WERI-Rb-1 (cell line): ENCODE results near the gene FFAR2.
"Not testable (repeated sequence)": the region's sequence is repeated elsewhere in the genome, so short reads cannot be mapped to it uniquely, and the experiment has no call there.

Source experiments
- DNase-seq: peaks from one replicate; pipeline ENCODE4 v3.0.0-alpha.2; 2020
- H3K27ac ChIP-seq: fragments of 250-450 bp; sonication (Bioruptor Pico); 2 replicates; pipeline ENCODE4 v1.5.1; 2020; ENCODE audit warnings: mild to moderate bottlenecking, moderate library complexity
- H3K27me3 ChIP-seq: fragments of 250-450 bp; sonication (Bioruptor Pico); 2 replicates; pipeline ENCODE4 v1.5.1; 2021; ENCODE audit warnings: mild to moderate bottlenecking, low read depth, moderate library complexity; ENCODE audit not compliant: insufficient read depth, severe bottlenecking
- H3K36me3 ChIP-seq: fragments of 250-450 bp; sonication (Bioruptor Pico); 2 replicates; pipeline ENCODE4 v1.5.1; 2020; ENCODE audit warnings: mild to moderate bottlenecking, moderate library complexity
- H3K4me3 ChIP-seq: 2 replicates; pipeline ENCODE4 v1.5.1; 2011; ENCODE audit warnings: low read depth, mild to moderate bottlenecking, control low read depth, low read length
- H3K9me3 ChIP-seq: fragments of 250-450 bp; sonication (Bioruptor Pico); 2 replicates; pipeline ENCODE4 v1.5.1; 2021; ENCODE audit warnings: mild to moderate bottlenecking, moderate library complexity; ENCODE audit not compliant: severe bottlenecking
- TF ChIP-seq, protein P1 (sequence below): IDR thresholded peaks from 2 replicates; pipeline ENCODE4 v1.5.1; 2011; ENCODE audit warnings: low read depth, mild to moderate bottlenecking, control low read depth, inconsistent platforms, low read length

FFAR2 gene

DNA sequence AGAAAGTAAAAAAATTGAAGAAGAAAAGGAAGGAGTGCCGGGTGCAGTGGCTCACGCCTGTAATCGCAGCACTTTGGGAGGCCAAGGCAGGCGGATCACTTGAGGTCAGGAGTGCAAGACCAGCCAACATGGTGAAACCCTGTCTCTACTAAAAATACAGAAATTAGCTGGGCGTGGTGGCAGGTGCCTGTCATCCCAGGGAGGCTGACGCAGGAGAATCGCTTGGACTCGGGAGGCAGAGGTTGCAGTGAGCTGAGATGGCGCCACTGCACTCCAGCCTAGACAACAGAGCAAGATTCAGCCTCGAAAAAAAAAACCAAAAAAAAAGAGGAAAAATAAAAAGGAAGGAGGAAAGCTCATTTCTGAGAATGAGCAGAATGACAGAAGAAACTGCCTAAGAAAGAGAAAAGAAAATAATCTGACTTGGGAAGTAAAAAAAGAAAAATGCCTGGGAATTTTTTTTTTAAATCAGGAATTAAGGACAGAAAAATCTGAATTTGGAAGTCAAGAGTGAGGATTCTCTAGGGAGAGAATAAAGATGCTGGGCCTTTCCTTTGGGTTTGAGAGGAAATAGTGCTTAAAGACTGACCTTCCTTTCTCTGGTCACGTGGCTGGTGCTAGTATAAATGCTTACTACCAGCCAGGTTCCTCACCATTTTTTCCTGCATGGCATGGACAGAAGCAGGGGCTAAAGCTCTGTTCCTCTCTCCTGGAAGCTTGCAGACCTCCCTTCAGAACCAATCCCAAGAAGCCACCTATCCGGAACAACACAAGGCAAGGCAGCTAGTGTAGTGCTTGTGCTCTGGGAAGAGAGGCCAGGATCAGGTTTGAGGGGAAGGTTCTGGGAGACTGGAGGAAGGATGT lies at the start of gene FFAR2:
FFAR2 (plus strand) TSS at position 652 of the 864 bp plus-strand sequence. CDS start 1,458 bp downstream, outside the sequence.
- TF ChIP-seq, protein P1, sequence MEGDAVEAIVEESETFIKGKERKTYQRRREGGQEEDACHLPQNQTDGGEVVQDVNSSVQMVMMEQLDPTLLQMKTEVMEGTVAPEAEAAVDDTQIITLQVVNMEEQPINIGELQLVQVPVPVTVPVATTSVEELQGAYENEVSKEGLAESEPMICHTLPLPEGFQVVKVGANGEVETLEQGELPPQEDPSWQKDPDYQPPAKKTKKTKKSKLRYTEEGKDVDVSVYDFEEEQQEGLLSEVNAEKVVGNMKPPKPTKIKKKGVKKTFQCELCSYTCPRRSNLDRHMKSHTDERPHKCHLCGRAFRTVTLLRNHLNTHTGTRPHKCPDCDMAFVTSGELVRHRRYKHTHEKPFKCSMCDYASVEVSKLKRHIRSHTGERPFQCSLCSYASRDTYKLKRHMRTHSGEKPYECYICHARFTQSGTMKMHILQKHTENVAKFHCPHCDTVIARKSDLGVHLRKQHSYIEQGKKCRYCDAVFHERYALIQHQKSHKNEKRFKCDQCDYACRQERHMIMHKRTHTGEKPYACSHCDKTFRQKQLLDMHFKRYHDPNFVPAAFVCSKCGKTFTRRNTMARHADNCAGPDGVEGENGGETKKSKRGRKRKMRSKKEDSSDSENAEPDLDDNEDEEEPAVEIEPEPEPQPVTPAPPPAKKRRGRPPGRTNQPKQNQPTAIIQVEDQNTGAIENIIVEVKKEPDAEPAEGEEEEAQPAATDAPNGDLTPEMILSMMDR = no peak
- Histone ChIP-seq H3K27ac (no peak within 1 kb of the TSS), H3K27me3 (no peaks in the 10 kb centered on the region), H3K4me3 (no peak within 1 kb of the TSS), H3K9me3 (no peaks in the 10 kb centered on the region), H3K36me3 (no peaks in the 10 kb centered on the region)
- DNase-seq = no peak

DNA sequence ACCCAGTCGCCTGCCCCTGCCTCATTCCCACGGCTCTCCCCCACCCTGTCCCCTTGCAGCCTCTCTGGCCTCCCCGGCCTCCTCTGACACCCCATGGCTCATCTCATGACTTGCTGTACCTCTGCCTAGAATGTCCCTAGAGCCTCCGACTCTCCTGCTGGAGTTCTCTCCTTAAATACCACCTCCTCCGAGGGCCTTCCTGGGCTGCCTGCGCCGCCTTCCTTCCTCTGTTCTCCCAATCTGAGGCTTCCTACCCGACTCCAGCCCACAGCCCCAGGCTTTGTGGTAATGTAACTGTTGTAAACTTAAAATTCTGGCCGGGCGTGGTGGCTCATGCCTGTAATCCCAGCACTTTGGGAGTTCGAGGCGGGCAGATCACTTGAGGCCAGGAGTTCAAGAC lies 49.5 kb upstream of the FFAR2 start:
- TF ChIP-seq, protein P1 = no peak
- H3K27ac ChIP-seq = no peak overlapping the region
- no peaks in the 10 kb centered on the region for H3K27me3 ChIP-seq
- no peaks in the 10 kb centered on the region for H3K9me3 ChIP-seq
- no peak overlapping the region for H3K4me3 ChIP-seq
- DNase-seq = no peak
- no peaks in the 10 kb centered on the region for H3K36me3 ChIP-seq

DNA sequence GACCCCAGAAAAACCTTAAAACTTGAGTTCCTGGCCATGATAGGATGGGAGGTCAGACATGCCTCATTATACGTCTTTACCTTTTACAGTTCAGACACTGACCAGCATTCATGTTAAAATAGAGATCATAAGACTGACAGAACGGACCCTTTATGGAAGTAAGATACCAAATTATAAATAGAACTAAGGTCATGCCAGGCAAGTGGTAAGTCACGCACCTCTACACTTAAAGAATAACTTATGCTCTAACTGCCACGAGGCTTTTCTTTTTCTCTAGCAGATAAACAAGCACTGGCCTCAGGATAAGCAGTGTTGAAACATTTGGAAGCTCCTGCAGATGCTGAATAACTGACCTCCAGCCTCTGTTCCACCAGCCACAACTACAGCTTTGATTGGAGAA lies 48.8 kb upstream of the FFAR2 start:
- Histone ChIP-seq H3K27me3 (no peaks in the 10 kb centered on the region), H3K4me3 (no peak overlapping the region), H3K9me3 (no peaks in the 10 kb centered on the region), H3K27ac (no peak overlapping the region), H3K36me3 (no peaks in the 10 kb centered on the region)
- TF ChIP-seq, protein P1 = no peak
- no peak for DNase-seq

- Histone ChIP-seq H3K27ac (no peak overlapping the region), H3K36me3 (no peaks in the 10 kb centered on the region), H3K4me3 (no peak overlapping the region), H3K9me3 (no peaks in the 10 kb centered on the region), H3K27me3 (no peaks in the 10 kb centered on the region)
- no peak for DNase-seq
- TF ChIP-seq, protein P1 = no peak
Observed at GRCh38 chr19:35399948-35400772, 47.9 kb upstream of the FFAR2 start.

DNA sequence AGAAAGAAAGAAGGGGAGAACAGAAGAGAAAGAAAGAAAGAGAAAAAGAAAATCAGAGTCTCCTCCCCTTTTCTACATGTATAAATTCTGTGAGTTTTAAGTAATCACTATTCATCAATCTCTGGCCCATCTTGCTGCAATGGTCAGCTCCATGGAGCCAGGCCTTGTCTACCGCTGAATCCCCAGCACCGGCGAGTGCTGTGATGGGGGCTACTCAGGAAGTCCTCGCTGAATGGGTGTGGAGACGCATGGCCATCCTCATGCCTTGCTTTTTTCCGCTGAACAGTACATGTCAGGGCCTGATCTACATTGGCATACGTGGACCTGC lies 47.3 kb upstream of the FFAR2 start:
- Histone ChIP-seq H3K27me3 (no peaks in the 10 kb centered on the region), H3K9me3 (no peaks in the 10 kb centered on the region), H3K4me3 (no peak overlapping the region), H3K27ac (no peak overlapping the region), H3K36me3 (no peaks in the 10 kb centered on the region)
- DNase-seq = no peak
- TF ChIP-seq, protein P1 = no peak

GRCh38 chr19:35401416-35401815 lies 46.6 kb upstream of the FFAR2 start:
- not testable (repeated sequence) for DNase-seq, H3K27me3 ChIP-seq

More at GRCh38 chr19:35401416-35401815, 46.6 kb upstream of the FFAR2 start:
- not testable (repeated sequence) for H3K4me3 ChIP-seq, H3K36me3 ChIP-seq, H3K27ac ChIP-seq, H3K9me3 ChIP-seq
